ENCODE data around the gene PIP5K1C.

DNA sequence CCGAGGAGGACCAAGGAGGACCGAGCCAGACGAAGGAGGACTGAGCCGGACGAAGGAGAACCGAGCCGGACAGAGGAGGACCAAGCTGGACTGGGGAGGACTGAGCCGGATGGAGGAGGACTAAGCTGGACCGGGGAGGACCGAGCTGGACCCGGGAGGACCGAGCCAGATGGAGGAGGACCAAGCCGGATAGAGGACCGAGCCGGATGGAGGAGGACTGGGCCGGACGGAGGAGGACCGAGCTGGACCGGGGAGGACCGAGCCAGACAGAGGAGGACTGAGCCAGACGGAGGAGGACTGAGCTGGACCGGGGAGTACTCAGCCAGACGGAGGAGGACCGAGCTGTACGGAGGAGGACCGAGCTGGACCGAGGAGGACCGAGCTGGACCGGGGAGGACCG is 3.2 kb downstream of the PIP5K1C start:
- TF ChIP-seq, protein P1, sequence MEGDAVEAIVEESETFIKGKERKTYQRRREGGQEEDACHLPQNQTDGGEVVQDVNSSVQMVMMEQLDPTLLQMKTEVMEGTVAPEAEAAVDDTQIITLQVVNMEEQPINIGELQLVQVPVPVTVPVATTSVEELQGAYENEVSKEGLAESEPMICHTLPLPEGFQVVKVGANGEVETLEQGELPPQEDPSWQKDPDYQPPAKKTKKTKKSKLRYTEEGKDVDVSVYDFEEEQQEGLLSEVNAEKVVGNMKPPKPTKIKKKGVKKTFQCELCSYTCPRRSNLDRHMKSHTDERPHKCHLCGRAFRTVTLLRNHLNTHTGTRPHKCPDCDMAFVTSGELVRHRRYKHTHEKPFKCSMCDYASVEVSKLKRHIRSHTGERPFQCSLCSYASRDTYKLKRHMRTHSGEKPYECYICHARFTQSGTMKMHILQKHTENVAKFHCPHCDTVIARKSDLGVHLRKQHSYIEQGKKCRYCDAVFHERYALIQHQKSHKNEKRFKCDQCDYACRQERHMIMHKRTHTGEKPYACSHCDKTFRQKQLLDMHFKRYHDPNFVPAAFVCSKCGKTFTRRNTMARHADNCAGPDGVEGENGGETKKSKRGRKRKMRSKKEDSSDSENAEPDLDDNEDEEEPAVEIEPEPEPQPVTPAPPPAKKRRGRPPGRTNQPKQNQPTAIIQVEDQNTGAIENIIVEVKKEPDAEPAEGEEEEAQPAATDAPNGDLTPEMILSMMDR (IDR thresholded peaks at IDR 0.05), result no peak
- no peak for TF ChIP-seq POLR2A (IDR thresholded peaks at IDR 0.05)
